Urinary bladder (tissue), 4 donors: ENCODE data around the gene TMBIM6. TPM values are rescaled to one million over a fixed set of nuclear protein-coding genes. Genes with fewer than 3 reads are reported as not detected.
"Not testable (repeated sequence)": the region's sequence is repeated elsewhere in the genome, so short reads cannot be mapped to it uniquely, and the experiment has no call there.

Source experiments
- DNase-seq: peaks from one replicate; pipeline ENCODE4 v3.0.0-alpha.2; 2015; ENCODE audit errors: extremely low spot score
- H3K27ac ChIP-seq: one replicate; pipeline ENCODE4 v1.5.1; 2013; ENCODE audit warnings: low read depth, mild to moderate bottlenecking, moderate library complexity
- H3K36me3 ChIP-seq: one replicate; pipeline ENCODE4 v1.6.1; 2013; ENCODE audit warnings: mild to moderate bottlenecking, moderate library complexity; ENCODE audit not compliant: insufficient read depth
- H3K4me1 ChIP-seq: one replicate; pipeline ENCODE4 v1.6.1; 2013; ENCODE audit warnings: mild to moderate bottlenecking, moderate library complexity; ENCODE audit not compliant: insufficient read depth
- H3K4me3 ChIP-seq: one replicate; pipeline ENCODE4 v1.5.1; 2013; ENCODE audit warnings: low read depth, low read length
- WGBS: extraction: QIAGEN DNeasy Blood & Tissue Kit; methylation state at CpG from one replicate; pipeline ENCODE4 v1.1.7; 2013; 5-methylcytosine and 5-hydroxymethylcytosine counted together
- polyA plus RNA-seq: library from polyadenylated mRNA; stranded (reverse); fragments of 200-250 nt; gene quantifications from one replicate; pipeline ENCODE4 v1.2.3, GENCODE V29; 2013
- total RNA-seq: library from RNA; depleted of rRNA; stranded (reverse); fragments of >200 nt; gene quantifications from one replicate; pipeline ENCODE4 v1.2.3, GENCODE V29; 2014
- donor health status: healthy with polysubstance abuse.
- donor health status: healthy.

The TMBIM6 gene
- total and polyA plus RNA-seq, 2 donors, result 305 to 395 TPM

DNA sequence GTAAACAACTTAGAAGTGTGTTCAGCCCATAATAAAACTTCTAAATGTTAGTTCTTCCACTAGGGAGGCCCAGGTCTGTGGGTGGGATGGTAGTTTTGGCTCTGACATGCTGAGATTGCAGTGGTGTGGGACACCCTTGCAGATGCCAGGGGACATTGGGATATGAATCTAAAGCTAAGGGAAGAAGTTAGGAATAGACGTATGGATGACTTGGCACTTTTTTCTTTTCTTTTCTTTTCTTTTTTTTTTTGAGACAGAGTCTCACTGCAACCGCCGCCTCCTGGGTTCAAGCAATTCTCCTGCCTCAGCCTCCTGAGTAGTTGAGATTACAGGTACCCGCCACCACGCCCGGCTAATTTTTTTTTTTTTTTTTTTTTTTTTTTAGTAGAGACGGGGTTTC lies 31.7 kb downstream of the TMBIM6 start:
- WGBS, result 85% methylated on average over 7 of the region's 7 CpGs
- H3K4me3 ChIP-seq, H3K27ac ChIP-seq, H3K36me3 ChIP-seq, DNase-seq, H3K4me1 ChIP-seq: not testable (repeated sequence)

DNA sequence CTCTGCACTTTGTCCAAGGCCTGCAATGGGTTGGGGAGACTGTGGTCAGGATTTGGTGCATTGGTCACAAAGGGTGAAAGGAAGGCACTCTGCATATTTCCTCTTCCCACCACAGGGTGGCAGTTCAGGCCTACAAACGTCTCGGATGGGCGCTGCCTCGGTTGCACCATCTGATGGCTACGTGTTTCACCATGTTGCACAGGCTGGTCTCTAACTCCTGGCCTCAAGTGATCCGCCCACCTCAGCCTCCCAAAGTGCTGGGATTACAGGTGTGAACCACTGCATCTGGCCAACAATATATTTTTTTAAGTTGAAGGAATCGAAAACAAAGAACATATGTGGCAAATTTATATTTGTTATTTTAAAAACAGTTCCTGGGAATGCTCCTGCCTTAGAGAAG lies 35.1 kb downstream of the TMBIM6 start:
- no peak overlapping the region for H3K27ac ChIP-seq
- no peak for DNase-seq
- no peaks in the 10 kb centered on the region for H3K4me1 ChIP-seq
- no peak overlapping the region for H3K4me3 ChIP-seq
- 11% methylated on average over 7 of the region's 7 CpGs for WGBS
- no peaks in the 10 kb centered on the region for H3K36me3 ChIP-seq

DNA sequence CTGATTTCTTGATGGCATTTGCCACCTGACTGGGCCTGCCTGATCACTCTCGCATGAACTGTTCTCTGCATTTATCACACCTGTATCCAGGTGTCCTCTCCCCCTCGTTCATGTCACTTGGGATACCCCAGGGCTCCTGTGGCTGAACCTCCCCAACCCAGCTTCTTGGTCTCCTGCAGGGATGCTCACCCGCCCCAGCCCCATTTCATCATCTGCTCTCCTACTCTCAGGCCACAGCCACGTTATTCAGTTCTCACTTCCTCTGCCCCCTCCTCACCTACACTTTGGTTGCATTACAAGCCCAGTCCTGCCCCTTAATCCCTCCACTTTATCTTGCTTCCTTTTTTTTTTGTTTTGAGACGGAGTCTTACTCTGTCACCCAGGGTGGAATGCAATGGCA lies 35.5 kb downstream of the TMBIM6 start:
- no peak for DNase-seq
- Histone ChIP-seq H3K27ac (no peak overlapping the region), H3K4me1 (no peaks in the 10 kb centered on the region), H3K4me3 (no peak overlapping the region), H3K36me3 (no peaks in the 10 kb centered on the region)
- 76% methylated on average over 5 of the region's 5 CpGs for WGBS

DNA sequence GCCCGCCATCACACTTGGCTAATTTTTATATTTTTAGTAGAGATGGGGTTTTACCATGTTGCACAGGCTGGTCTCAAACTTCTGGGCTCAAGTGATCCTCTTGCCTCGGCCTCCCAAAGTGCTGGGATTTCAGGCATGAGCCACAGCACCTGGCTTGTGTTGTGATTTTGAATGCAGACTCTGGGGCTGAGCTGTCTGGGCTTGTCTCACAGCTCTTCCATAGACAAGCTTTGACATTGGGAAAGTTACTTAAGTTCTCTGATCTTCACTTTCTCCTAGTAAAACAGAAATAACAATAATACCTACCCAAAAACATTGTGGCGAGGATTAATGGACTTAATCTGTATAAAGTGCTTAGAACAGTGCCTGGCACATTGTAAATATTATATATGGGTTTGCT lies 36.0 kb downstream of the TMBIM6 start:
- DNase-seq, result no peak
- Histone ChIP-seq H3K4me3 (no peak overlapping the region), H3K27ac (no peak overlapping the region), H3K4me1 (no peaks in the 10 kb centered on the region), H3K36me3 (no peaks in the 10 kb centered on the region)
- 85% methylated on average over 3 of the region's 3 CpGs for WGBS

DNA sequence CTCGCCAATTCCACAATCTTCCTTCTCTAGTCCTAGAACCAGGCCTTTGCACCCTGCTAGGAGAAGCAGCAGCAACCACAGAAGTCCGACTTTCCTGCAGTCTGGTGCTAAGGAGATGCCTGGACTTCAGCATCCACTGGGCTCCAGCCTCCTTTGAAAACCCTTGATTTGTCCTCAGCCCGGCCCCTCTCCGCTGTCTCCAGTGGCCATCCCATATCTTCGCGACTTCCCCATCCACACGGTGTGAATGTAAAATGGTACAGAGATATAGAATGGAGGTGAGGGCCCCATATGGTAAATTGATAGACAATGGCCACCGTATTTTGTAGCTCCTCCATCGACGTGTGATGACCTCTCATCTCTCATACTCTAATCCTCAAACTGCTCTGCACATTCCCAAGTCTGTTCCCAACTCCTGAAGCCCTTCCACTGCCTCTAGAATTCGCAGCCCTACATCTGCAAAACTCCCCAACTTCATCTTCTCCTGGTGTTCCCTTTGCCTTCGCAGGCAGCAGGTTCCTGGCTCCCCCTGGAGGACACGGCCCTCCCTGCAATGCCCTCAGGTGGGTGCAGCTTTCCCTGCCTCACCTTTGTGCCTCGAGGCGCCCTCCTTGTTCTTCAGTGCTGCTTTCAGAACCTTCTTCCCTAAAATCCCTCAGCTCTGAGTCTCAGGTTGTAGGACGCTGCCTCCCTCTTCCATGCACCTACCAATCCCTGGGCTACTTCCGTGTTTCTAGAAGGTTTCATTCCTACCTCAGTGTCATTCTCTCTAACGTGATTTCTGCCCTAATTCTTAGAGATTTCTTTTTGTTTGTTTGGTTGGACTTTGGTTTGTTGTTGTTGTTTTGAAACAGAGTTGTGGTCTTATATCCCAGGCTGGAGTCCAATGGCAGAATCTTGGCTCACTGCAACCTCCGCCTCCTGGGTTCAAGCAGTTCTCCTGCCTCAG lies 36.7 kb downstream of the TMBIM6 start:
- H3K27ac ChIP-seq, result no peak overlapping the region
- H3K4me3 ChIP-seq, result no peak overlapping the region
- WGBS, result 52% methylated on average over 19 of the region's 19 CpGs
- no peak for DNase-seq
- no peaks in the 10 kb centered on the region for H3K36me3 ChIP-seq
- no peaks in the 10 kb centered on the region for H3K4me1 ChIP-seq

DNA sequence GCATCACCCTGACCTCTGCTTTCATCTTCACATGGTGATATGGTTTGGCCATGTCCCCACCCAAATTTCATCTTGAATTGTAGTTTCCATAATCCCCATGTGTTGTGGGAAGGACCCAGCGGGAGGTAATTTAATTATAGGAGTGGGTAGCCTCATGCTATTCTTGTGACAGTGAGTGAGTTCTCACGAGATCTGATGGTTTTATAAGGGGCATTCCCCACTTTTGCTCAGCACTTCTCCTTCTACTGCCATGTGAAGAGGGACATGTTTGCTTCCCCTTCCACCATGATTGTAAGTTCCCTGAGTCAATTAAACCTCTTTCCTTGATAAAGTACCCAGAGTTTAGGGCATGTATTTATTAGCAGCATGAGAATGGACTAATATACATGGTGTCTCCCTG lies 38.2 kb downstream of the TMBIM6 start:
- Histone ChIP-seq H3K4me1 (no peaks in the 10 kb centered on the region), H3K36me3 (no peaks in the 10 kb centered on the region), H3K27ac (no peak overlapping the region), H3K4me3 (no peak overlapping the region)
- 72% methylated on average over 2 of the region's 2 CpGs for WGBS
- no peak for DNase-seq

DNA sequence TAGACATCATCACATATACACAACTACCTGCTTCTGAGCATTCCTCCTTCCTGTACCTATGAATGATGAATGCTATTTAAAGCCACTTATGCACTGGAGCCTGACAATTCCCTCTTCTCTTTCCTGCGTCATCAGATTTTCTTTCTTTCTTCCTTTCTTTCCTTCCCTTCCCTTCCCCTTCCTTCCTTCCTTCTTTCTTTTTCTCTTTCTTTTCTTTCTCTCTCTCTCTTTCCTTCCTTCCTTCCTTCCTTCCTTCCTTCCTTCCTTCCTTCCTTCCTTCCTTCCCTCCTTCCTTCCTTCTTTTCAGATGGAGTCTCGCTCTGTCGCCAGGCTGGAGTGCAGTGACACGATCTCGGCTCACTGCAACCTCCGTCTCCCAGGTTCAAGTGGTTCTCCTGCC lies 39.6 kb downstream of the TMBIM6 start:
- 92% methylated on average over 6 of the region's 6 CpGs for WGBS
- not testable (repeated sequence) for H3K27ac ChIP-seq, H3K4me3 ChIP-seq, H3K4me1 ChIP-seq, DNase-seq, H3K36me3 ChIP-seq

DNA sequence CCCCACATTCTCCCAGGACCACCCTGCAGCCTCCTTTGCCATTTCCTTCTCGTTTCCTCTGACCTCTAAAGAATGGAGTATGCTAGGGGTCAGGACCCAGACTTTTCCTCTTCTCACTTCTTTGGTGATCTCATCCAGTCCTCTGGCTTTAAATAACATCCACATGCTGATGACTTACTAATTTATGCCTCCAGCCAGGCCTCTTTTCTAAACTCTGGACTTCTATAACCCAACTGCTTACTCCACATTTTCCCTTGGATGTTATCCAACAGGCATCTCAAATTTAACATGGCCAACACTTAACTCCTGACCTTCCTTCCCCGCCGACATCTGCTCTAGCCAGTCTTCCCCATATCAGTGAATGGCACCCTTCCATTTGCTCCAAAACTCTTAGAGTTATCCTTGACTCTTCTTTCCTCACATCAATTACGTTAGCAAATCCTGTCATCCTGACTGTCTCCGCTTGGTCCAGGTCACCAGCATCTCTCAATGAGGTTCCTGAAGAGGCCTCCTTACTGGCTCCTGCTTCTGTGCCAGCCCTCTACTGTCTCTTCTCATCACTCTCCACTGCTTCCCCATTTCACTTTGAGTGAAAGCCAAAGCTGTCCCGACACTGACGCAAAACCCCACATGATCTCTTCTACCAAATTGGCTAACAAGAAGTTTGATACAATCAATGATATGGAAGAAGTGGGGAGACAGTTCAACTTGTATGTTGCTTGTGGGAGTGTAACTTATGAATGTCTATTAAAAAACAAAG lies 42.7 kb downstream of the TMBIM6 start:
- Histone ChIP-seq H3K4me3 (no peak overlapping the region), H3K27ac (no peak overlapping the region)

DNA sequence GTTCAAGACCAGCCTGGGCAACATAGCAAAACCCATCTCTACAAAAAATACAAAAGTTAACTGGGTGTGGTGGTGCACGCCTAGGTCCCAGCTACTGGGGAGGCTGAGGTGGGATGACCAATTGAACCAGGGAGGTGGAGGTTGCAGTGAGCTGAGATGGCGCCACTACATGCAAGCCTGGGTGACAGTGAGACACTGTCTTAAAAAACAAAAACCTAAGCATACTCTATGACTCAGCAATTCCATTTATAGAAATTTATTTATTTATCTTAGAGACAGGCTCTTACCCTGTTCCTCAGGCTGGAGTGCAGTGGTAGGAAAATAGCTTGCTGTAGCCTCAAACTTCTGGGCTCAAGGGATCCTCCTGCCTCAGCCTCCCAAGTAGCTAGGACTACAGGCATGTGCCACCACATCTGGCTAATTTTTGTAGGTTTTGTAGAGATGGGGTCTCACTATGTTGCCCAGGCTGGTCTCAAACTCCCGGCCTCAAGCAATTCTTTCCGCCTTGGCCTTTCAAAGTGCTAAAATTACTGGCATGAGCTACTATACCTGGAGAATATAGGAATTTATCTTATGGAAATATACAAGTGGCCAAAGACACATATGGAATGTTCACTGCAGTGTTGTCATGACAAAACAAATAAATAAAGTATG lies 43.5 kb downstream of the TMBIM6 start:
- 91% methylated on average over 4 of the region's 4 CpGs for WGBS
- no peak overlapping the region for H3K27ac ChIP-seq
- DNase-seq, result no peak

More for the DNA sequence above, 42.7 kb downstream of the TMBIM6 start:
- WGBS, result 35% methylated on average over 7 of the region's 7 CpGs
- Histone ChIP-seq H3K4me1 (no peaks in the 10 kb centered on the region), H3K36me3 (no peaks in the 10 kb centered on the region)
- DNase-seq, result peak; percentile 31

DNA sequence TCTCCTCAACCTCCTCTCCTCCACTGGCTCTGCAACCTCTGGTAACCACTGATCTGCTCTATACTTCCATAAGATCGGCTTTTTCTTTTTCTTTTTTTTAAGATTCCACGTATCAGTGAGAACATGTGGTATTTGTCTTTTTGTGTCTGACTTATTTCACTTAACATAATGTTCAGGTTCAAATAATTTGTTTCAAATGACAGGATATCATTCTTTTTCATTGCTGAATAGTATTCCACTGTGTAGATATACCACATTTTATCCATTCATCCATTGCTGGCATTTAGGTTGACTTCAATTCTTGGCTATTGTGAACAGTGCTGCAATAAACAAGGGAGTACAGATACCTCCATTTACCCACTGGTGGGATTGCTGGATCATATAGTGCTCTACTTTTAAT lies 46.3 kb downstream of the TMBIM6 start:
- Histone ChIP-seq H3K4me3 (no peak overlapping the region), H3K27ac (no peak overlapping the region), H3K4me1 (no peaks in the 10 kb centered on the region), H3K36me3 (peaks cover 6% of the 10 kb centered on the region)
- no peak for DNase-seq
- 96% methylated on average over 2 of the region's 2 CpGs for WGBS

More for the DNA sequence above, 43.5 kb downstream of the TMBIM6 start:
- Histone ChIP-seq H3K36me3 (no peaks in the 10 kb centered on the region), H3K4me1 (no peaks in the 10 kb centered on the region), H3K4me3 (no peak overlapping the region)

DNA sequence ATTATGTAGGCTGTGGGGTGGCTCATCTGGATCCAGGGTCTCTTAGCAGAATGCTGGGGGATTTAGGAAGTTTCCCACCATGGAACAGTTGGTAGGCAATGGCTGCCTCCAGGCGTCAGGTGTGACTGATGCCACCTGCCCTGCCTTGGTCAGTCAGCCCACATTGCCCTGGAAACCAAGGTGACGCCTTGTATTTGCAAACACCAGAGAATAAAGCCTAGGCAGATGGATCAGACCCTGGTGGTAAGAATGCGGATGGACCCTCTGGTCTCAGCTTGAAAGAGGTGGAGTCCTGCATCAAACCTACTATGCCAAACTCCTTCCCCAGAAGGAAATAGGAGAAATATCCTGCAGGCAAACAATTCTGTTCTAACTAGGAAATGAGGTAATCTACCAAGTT lies 48.6 kb downstream of the TMBIM6 start:
- Histone ChIP-seq H3K27ac (no peak overlapping the region), H3K4me3 (no peak overlapping the region), H3K36me3 (peaks cover 6% of the 10 kb centered on the region), H3K4me1 (no peaks in the 10 kb centered on the region)
- no peak for DNase-seq
- 76% methylated on average over 3 of the region's 3 CpGs for WGBS

DNA sequence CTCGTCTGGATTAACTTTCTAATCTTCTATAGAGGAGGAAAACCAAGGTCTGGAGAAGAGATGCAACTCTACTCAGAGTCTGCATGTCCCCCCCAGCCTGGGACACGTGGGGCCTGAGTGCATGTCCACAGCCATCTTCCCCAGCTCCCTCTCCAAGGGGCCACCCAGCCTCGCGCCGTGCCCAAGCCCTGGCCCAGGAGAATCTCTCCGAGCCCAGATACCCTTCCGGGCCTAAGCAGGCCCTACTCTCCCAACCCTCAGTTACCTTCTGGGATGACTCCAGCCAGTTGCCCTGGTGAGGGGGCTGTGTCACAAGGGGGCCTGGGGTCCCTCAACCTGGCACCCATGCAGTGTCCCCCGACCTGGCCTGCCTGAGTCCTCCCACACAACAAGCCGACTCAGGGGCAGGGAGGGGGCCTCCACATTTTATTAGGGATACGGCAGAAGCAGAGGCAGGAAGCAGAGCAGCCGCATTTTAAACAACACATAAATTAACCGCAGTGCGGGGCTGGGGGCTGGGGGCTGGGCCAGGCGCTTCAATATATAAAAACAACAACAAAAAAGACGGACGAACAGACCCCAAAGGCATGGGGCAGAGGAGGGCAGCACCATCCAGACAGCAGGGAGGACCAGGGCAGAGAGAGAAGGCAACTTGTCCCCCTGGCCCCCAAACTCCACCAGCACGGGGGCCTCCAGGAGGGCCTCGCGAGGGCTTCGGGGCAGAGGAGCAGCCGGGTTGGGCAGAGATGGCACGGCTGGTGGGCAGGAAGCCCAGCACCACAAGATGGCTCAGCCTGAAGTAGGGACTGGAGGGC lies 49.6 kb downstream of the TMBIM6 start:
- Histone ChIP-seq H3K4me1 (no peaks in the 10 kb centered on the region), H3K27ac (no peak overlapping the region), H3K4me3 (no peak overlapping the region), H3K36me3 (peaks cover 6% of the 10 kb centered on the region)
- 68% methylated on average over 22 of the region's 22 CpGs for WGBS
- DNase-seq, result no peak

DNA sequence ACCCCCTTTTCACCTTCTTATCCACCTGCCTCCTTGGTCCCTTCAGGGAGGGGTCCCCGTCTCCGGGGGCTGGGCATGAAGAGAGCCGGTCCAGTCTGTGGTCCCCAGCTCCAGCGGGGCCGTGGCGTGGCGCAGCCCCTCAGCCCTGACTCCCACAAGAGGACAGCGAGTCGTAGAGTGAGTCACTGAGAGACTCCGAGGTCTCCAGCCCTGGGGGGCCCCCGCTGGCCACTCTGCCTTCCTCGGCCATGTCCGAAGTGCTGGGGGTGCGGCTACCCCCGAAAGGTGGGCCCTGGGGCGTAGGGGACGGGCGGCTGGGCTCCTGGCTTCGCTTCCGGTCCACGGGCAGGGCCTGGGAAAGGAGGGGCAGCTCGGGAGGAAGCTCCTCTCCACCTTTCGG lies 50.3 kb downstream of the TMBIM6 start:
- Histone ChIP-seq H3K27ac (no peak overlapping the region), H3K4me1 (no peaks in the 10 kb centered on the region), H3K36me3 (peaks cover 6% of the 10 kb centered on the region), H3K4me3 (no peak overlapping the region)
- WGBS, result 87% methylated on average over 23 of the region's 23 CpGs
- DNase-seq, result no peak
